ENCODE results near the gene BHMT2.

BHMT2 gene

DNA sequence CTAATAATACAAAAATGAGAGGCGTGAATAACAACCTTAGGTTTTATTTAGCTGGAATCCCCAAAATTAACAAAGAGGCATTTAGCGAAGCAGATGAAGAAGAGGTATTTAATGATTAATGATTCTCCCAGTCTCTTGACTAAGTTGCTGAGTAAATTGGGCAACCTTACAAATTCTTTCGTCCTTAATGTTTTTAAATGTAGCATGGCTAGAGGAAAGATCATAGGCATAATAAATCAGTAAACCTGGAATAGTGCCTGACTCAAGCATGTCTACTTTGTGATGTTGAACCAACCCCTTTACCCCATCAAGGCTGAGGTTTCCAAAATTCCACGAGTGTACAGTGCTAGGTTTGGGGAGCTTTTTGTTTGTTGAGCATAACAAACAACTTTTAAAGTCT, 49.9 kb downstream of the BHMT2 start:
- no peak for DNase-seq
- peaks cover 6 to 7% of the 10 kb centered on the region in 2 donors for H3K27me3 Mint-ChIP-seq
- H3K4me3 Mint-ChIP-seq: no peak overlapping the region
- H3K9me3 Mint-ChIP-seq: no peaks in the 10 kb centered on the region
- H3K36me3 Mint-ChIP-seq: no peaks in the 10 kb centered on the region
- no peaks in the 10 kb centered on the region for H3K4me1 Mint-ChIP-seq
- ATAC-seq (replicated peaks): no peak
- H3K27ac Mint-ChIP-seq: no peak overlapping the region

DNA sequence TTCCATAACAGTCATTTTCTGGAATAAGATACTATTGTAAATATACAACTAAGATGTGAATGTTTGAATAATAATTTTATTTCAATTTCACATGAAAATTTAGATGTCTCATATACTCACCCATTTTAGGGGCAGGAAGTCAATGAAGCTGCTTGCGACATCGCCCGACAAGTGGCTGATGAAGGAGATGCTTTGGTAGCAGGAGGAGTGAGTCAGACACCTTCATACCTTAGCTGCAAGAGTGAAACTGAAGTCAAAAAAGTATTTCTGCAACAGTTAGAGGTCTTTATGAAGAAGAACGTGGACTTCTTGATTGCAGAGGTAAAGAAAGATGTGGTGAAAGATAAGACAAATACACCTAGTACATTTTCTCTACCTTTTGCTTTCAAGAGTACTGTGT, 50.7 kb downstream of the BHMT2 start:
- ATAC-seq (replicated peaks) (no peak), DNase-seq (no peak)
- Mint-ChIP-seq H3K27ac (no peak overlapping the region), H3K36me3 (no peaks in the 10 kb centered on the region), H3K27me3 (peaks cover 6 to 7% of the 10 kb centered on the region in 2 donors), H3K9me3 (no peaks in the 10 kb centered on the region), H3K4me1 (no peaks in the 10 kb centered on the region), H3K4me3 (no peak overlapping the region)

DNA sequence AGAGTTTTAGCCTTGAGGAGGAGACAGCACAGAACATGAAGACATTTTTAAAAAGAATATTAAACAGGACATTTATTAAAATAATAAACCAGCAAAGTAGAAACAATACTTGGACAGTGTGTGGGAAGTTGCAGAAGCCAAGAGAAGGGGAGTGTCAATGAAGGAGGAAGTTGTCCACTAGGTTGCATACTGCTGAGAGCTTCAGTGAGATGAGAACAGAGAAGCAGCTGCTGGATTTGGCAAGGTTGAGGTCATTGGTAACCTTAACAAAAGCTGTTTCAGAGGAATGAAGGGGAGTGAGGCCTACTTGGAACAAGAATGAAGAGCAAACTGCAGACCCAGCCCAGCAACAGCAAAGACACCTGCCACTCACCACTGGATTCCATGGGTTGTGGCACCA, 53.4 kb downstream of the BHMT2 start:
- no peak for DNase-seq
- no peaks in the 10 kb centered on the region for H3K36me3 Mint-ChIP-seq
- H3K4me3 Mint-ChIP-seq: no peak overlapping the region
- H3K9me3 Mint-ChIP-seq: no peaks in the 10 kb centered on the region
- no peaks in the 10 kb centered on the region for H3K4me1 Mint-ChIP-seq
- no peak overlapping the region for H3K27ac Mint-ChIP-seq
- H3K27me3 Mint-ChIP-seq: peaks cover 6 to 7% of the 10 kb centered on the region in 2 donors
- ATAC-seq (replicated peaks): no peak

DNA sequence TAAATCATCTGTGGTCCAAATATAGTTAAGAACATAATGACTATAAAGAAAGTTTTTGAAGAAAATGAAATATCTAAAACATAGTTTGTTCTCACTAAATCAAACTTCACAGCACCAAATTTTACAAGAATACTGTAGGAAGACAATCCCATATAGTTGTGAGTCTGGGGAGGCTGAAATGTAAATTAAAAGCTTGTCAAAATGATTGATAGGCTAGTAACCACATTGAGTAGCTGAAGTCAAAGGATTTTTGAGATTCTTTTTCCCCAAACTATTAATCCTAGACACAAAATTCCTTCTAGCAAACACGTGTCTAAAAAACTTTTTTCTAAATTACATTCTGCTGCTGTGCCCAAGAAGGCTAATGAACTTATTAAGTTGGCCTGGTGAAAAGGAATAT, 55.0 kb downstream of the BHMT2 start:
- Mint-ChIP-seq H3K4me1 (no peaks in the 10 kb centered on the region), H3K27ac (no peak overlapping the region), H3K27me3 (no peaks in the 10 kb centered on the region), H3K36me3 (no peaks in the 10 kb centered on the region), H3K9me3 (no peaks in the 10 kb centered on the region), H3K4me3 (no peak overlapping the region)
- no peak for DNase-seq
- ATAC-seq (replicated peaks): no peak

DNA sequence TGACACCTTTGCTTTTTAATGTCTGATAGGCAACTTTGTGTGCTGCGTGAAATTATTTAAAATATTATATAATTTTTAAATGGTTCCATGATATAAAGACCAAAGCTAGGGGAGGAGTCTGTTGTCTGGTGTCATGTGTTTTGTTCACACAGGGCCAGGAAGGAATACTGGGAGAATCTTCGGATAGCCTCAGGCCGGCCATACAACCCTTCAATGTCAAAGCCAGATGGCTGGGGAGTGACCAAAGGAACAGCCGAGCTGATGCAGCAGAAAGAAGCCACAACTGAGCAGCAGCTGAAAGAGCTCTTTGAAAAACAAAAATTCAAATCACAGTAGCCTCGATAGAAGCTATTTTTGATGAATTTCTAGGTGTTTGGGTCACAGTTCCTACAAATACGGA, 61.2 kb downstream of the BHMT2 start:
- no peak overlapping the region for H3K27ac Mint-ChIP-seq
- no peaks in the 10 kb centered on the region for H3K9me3 Mint-ChIP-seq
- no peak overlapping the region for H3K4me3 Mint-ChIP-seq
- no peak for DNase-seq
- peaks cover 9 to 12% of the 10 kb centered on the region in 2 donors for H3K27me3 Mint-ChIP-seq
- H3K4me1 Mint-ChIP-seq: peaks cover 2 to 11% of the 10 kb centered on the region in 2 donors
- ATAC-seq (replicated peaks): no peak
- H3K36me3 Mint-ChIP-seq: no peaks in the 10 kb centered on the region

DNA sequence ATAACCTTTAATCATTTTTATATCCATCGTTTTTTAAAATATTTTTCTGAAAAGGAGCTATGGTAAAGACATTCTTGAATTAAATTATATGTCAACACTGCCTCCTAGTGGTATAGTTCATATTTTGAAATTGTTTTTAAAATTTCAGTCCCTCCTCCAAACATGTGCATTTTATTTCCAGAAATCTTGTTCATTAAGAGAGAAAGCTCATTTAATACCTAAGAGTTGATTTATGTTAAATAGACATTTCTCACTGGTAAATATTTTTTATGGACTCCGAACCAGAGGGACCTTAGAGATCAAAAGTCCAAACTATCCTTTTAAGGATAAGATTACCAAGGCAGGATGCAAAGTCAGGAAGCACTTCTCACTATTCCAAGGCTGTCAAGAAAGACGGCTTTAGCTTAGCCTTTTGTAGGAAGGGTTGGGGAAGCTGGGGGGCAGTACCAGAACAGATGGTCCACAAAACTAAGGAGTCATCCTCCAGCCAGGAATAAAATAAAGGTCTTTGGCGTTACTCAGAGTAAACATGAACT, 63.6 kb downstream of the BHMT2 start:
- Mint-ChIP-seq H3K9me3 (no peaks in the 10 kb centered on the region), H3K27ac (no peak overlapping the region), H3K4me1 (peaks cover 2 to 11% of the 10 kb centered on the region in 2 donors), H3K27me3 (peaks cover 9 to 12% of the 10 kb centered on the region in 2 donors), H3K36me3 (no peaks in the 10 kb centered on the region), H3K4me3 (no peak overlapping the region)
- ATAC-seq (replicated peaks) (peak; percentile 50 to 52), DNase-seq (no peak)

DNA sequence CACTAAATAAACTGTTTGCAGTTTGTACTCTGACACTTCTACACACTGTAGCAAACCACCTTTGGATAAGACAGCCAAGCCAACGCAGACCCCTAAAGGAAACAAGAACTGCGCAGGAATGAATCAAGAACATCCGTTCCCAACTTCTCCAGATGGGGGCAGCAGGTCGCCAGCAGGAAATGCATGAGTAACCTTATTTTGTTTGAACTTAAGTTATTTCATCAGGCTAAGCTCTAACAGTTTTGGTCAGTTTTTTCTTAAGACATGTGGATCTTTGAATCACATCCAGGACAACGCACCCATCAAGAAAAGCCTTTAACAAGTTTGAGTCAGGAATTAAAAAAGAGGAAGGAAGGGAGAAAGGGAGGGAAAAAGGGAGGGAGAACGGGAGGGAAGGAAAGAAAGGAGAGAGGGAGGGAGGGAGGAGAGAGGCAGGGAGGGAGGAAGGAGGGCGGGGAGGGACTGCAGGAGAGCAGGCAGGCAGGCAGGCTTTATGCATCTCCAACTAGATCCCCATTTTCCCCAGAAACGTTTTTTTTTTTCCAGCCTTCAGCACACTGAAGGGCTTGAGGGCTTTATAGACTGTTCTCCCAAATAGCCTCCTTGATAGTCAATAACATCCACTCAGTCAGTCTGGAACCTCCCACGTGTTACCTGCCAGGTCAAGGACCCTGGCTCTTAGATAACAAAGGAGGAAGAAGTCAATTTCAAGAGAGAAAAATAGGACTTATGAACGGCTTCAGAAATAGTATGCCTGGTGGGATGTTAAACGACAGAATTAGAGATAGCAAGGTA, 64.3 kb downstream of the BHMT2 start:
- peak overlapping the region; percentile 45 to 58 for H3K4me3 Mint-ChIP-seq
- DNase-seq (peak; percentile 31), ATAC-seq (replicated peaks) (peak; percentile 69 to 77)
- H3K4me1 Mint-ChIP-seq: peaks cover 2 to 11% of the 10 kb centered on the region in 2 donors
- H3K27ac Mint-ChIP-seq: no peak overlapping the region
- peaks cover 9 to 12% of the 10 kb centered on the region in 2 donors for H3K27me3 Mint-ChIP-seq
- no peaks in the 10 kb centered on the region for H3K36me3 Mint-ChIP-seq
- no peaks in the 10 kb centered on the region for H3K9me3 Mint-ChIP-seq

DNA sequence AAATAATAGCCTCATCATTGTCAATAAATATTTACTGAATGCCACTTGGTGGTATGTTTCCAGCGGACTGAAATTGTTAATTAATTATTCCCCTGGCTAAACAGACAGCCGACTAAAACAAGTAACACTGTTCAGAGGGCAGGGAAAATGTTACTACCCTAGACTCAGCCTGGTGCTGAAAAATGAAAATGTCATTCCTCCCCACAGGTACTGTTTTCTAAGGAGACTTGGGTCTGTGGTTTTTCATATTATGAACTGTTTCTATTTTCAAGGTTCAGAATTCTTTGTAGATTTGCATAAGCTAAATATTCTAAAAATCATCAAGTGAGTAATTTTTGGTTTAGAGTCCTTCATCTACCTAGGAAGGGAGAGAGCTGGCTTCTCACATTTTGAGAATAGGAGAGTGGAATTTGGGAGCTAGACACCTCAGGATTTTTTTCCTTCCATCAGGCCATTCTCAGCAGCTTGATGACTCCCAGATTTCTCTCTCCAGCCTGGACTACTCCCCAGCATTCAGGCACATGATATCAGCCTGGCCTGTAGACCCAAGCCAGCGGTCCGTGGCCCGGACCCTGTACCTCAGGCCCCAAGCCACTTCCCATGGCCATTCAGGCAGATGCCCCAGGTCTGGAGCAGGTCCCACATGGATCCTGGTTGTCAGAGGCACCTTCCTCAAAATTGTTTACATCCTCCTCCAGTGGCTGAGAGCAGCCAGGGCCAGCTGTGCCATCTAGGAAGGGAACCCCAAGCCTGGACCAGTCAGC, 66.4 kb downstream of the BHMT2 start:
- H3K4me3 Mint-ChIP-seq: no peak overlapping the region
- peaks cover 2 to 11% of the 10 kb centered on the region in 2 donors for H3K4me1 Mint-ChIP-seq
- H3K27me3 Mint-ChIP-seq: peaks cover 12 to 13% of the 10 kb centered on the region in 2 donors
- peaks cover 3 to 5% of the 10 kb centered on the region in 2 donors for H3K9me3 Mint-ChIP-seq
- no peak overlapping the region for H3K27ac Mint-ChIP-seq
- no peak for DNase-seq
- H3K36me3 Mint-ChIP-seq: no peaks in the 10 kb centered on the region
- ATAC-seq (replicated peaks): no peak

DNA sequence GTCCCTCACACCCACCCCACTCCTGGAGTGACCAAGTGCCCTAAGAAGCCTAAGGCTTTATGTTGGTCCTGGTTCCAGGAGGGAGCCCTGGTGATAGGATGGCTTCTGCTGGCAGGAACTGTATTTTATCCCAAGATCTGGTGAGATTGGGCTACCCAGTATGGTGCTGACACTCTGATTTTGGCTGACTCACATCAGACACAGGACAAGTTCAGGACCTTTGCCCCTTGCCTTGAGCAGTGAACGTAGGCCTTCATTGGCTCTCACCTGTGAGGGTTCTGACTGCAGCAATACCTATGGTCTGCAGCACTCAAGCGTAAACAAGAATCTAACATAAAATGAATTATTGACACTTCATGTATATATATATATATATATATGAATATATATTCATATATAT, 67.1 kb downstream of the BHMT2 start:
- peaks cover 4 to 5% of the 10 kb centered on the region in 2 donors for H3K9me3 Mint-ChIP-seq
- H3K4me1 Mint-ChIP-seq: peaks cover 2 to 11% of the 10 kb centered on the region in 2 donors
- no peak overlapping the region for H3K27ac Mint-ChIP-seq

More for the DNA sequence above, 67.1 kb downstream of the BHMT2 start:
- no peak overlapping the region for H3K4me3 Mint-ChIP-seq
- no peak for ATAC-seq (replicated peaks)
- no peak for DNase-seq
- H3K27me3 Mint-ChIP-seq: peaks cover 12 to 13% of the 10 kb centered on the region in 2 donors
- no peaks in the 10 kb centered on the region for H3K36me3 Mint-ChIP-seq
